GM12892 (cell line): ENCODE results near the gene KLHL28. TPM values are rescaled to one million over a fixed set of nuclear protein-coding genes. Genes with fewer than 3 reads are reported as not detected.
A peak's percentile ranks its signal among the peaks of the same experiment; 100 is the strongest.

Source experiments
- DNase-seq: peaks from one replicate; pipeline ENCODE4 v3.0.0; 2011; ENCODE audit not compliant: insufficient read length
- FAIRE-seq: peaks from 2 replicates; lab custom pipeline; 2011; peaks lifted over from hg19 to GRCh38; lab: Jason Lieb, UNC
- POLR2A ChIP-seq: IDR thresholded peaks from 2 replicates; pipeline ENCODE4 v1.6.1; 2011; ENCODE audit warnings: low read depth, low read length, control low read depth
- POLR2AphosphoS5 ChIP-seq: IDR thresholded peaks from 2 replicates; pipeline ENCODE4 v1.6.1; 2011; ENCODE audit warnings: low read depth, low read length, control low read depth
- TAF1 ChIP-seq: IDR thresholded peaks from 2 replicates; pipeline ENCODE4 v1.6.1; 2011; ENCODE audit warnings: low read depth, mild to moderate bottlenecking, control low read depth, low read length, borderline replicate concordance
- polyA plus RNA-seq: library from polyadenylated mRNA; unstranded; fragments of >200 nt; gene quantifications from one replicate; pipeline ENCODE4 v1.2.1, GENCODE V29; 2012; ENCODE audit warnings: missing spikeins, inconsistent platforms; ENCODE audit not compliant: missing spikeins

The KLHL28 gene, protein sequence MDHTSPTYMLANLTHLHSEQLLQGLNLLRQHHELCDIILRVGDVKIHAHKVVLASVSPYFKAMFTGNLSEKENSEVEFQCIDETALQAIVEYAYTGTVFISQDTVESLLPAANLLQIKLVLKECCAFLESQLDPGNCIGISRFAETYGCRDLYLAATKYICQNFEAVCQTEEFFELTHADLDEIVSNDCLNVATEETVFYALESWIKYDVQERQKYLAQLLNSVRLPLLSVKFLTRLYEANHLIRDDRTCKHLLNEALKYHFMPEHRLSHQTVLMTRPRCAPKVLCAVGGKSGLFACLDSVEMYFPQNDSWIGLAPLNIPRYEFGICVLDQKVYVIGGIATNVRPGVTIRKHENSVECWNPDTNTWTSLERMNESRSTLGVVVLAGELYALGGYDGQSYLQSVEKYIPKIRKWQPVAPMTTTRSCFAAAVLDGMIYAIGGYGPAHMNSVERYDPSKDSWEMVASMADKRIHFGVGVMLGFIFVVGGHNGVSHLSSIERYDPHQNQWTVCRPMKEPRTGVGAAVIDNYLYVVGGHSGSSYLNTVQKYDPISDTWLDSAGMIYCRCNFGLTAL
- 7.3 TPM for polyA plus RNA-seq

- DNase-seq (peak; percentile 81), FAIRE-seq (peak; percentile 99)
These were observed at the start of gene KLHL28, which contains the start of gene TOGARAM1 for GRCh38 chr14:44961554-44962333. Gene KLHL28, minus strand, starts transcription at chr14:44961947. Its CDS starts 16,019 bp downstream, at chr14:44945928. Gene TOGARAM1, plus strand, starts transcription at chr14:44962190. Its CDS starts 232 bp downstream, at chr14:44962422.

DNA sequence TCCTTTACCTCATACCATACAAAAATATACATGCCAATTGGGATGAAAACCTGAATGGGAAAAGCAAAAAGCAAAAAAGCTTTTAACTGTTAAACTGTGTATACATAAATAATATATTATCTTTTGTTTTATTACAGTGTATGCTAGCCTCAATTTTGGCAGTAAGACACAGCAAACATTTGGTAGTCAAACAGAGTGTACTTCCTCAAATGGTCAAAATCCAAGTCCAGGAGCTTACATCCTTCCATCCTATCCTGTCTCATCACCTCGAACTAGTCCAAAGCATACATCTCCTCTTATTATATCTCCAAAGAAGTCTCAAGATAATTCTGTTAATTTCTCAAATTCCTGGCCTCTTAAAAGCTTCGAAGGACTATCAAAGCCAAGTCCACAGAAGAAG is 42.2 kb upstream of the KLHL28 start:
- no peak for TF ChIP-seq TAF1
- no peak for TF ChIP-seq POLR2A
- no peak for TF ChIP-seq POLR2AphosphoS5
- DNase-seq = no peak
- FAIRE-seq = no peak

More at GRCh38 chr14:44961554-44962333, at the start of gene KLHL28, which contains the start of gene TOGARAM1:
- TF ChIP-seq TAF1 = peak; percentile 84
- peak; percentile 96 for TF ChIP-seq POLR2A
- TF ChIP-seq POLR2AphosphoS5 = peak; percentile 97

- DNase-seq (no peak), FAIRE-seq (no peak)
- TF ChIP-seq TAF1 = no peak
- no peak for TF ChIP-seq POLR2AphosphoS5
- no peak for TF ChIP-seq POLR2A
These were observed 34.1 kb upstream of the KLHL28 start for GRCh38 chr14:44995770-44996294.

- TF ChIP-seq POLR2A = no peak
- TF ChIP-seq TAF1 = no peak
- TF ChIP-seq POLR2AphosphoS5 = no peak
- DNase-seq (no peak), FAIRE-seq (no peak)
These were observed 33.4 kb upstream of the KLHL28 start for GRCh38 chr14:44995196-44995595.

DNA sequence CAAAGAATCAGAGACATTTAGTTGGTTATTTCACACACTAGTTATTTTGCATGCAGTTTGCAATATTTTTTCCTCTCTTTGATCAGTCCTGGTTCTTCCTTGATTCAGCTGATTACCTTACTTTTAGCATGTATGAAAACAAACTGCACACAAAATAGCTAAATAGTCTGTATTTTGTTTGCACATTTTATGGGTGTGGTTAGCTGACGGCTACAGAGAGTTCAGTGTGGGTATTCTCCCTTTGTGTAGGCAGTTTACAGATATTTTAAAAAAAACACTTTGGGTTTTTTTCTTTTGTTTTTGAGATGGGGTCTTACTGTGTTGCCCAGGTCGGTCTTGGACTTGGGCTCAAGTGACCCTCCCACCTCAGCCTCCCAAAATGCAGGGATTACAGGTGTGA is 28.8 kb upstream of the KLHL28 start:
- TF ChIP-seq POLR2A = no peak
- TF ChIP-seq TAF1 = no peak
- TF ChIP-seq POLR2AphosphoS5 = no peak
- FAIRE-seq = no peak
- no peak for DNase-seq

DNA sequence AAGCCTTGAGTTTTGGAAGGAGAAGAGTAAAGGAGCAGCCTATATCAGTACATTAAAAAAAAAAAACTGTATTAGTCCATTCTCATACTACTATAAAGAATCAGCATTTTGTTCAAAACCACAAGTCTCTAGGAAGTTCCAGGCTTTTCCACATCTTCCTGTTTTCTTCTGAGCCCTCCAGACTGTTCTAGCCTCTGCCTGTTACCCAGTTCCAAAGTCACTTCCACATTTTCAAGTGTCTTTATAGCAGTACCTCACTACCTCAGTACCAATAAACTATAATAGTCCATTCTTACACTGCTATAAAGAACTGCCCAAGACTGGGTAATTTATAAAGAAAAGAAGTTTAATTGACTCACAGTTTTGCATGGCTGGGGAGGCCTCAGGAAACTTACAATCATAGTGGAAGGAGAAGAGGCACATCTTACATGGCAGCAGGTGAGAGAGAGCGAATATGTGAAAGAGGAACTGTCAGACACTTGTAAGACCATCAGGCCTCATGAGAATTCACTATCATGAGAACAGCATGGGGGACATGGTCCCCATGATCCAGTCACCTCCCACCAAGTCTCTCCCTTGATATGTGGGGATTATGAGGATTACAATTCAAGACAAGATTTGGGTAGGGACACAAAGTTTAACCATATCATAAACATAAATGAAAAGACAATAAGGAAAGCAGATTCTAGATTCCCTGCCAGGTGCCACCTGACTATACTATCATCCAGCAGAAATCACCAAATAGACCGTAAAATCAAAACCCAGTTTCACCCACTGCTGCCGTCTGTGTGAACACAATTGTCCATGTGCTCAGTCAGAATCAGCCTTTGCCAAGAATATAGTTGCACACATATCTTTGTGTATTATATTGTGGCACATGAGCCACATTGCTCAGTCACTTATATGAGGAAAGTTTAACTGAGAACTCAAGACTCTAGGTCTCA is 28.0 kb upstream of the KLHL28 start:
- TF ChIP-seq POLR2AphosphoS5 = no peak
- TF ChIP-seq POLR2A = no peak
- TF ChIP-seq TAF1 = no peak
- FAIRE-seq = no peak
- no peak for DNase-seq

- DNase-seq (no peak), FAIRE-seq (peak; percentile 57)
These were observed 26.9 kb upstream of the KLHL28 start for GRCh38 chr14:44988694-44989093.

GRCh38 chr14:44982594-44982993 is 20.8 kb upstream of the KLHL28 start:
- no peak for DNase-seq
- no peak for FAIRE-seq

More at GRCh38 chr14:44988694-44989093, 26.9 kb upstream of the KLHL28 start:
- TF ChIP-seq TAF1 = no peak
- no peak for TF ChIP-seq POLR2AphosphoS5
- no peak for TF ChIP-seq POLR2A

DNA sequence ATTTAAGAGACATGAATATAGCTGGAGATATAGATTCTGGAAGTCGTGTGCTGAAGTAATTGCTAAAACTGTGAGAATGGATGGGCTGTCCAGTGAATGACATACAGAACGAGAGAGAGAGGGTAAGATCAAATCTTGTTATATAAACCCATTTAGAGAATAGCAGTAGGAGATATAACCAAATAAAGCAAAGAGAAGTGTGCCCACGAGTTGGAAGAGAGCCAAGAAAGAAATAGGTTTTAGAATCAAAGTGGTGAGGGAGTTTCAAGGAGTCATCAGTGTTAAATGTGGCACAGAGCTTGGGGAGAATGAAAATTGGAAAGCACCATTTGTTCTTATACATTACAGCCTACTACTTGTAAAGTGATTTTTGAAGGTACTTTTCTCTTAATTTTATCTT is 19.5 kb upstream of the KLHL28 start:
- FAIRE-seq = no peak
- no peak for DNase-seq
- no peak for TF ChIP-seq POLR2AphosphoS5
- TF ChIP-seq TAF1 = no peak
- TF ChIP-seq POLR2A = no peak

More at GRCh38 chr14:44982594-44982993, 20.8 kb upstream of the KLHL28 start:
- TF ChIP-seq POLR2A = no peak
- no peak for TF ChIP-seq TAF1
- no peak for TF ChIP-seq POLR2AphosphoS5
